ENCODE measurements around the gene CGA. TPM values are rescaled to one million over a fixed set of nuclear protein-coding genes. Genes with fewer than 3 reads are reported as not detected.

Gene CGA
- polyA plus RNA-seq, 1 of the 3 experiments (the other 2 are of a cell fraction) = 0.10 TPM

- TF ChIP-seq, protein P1, sequence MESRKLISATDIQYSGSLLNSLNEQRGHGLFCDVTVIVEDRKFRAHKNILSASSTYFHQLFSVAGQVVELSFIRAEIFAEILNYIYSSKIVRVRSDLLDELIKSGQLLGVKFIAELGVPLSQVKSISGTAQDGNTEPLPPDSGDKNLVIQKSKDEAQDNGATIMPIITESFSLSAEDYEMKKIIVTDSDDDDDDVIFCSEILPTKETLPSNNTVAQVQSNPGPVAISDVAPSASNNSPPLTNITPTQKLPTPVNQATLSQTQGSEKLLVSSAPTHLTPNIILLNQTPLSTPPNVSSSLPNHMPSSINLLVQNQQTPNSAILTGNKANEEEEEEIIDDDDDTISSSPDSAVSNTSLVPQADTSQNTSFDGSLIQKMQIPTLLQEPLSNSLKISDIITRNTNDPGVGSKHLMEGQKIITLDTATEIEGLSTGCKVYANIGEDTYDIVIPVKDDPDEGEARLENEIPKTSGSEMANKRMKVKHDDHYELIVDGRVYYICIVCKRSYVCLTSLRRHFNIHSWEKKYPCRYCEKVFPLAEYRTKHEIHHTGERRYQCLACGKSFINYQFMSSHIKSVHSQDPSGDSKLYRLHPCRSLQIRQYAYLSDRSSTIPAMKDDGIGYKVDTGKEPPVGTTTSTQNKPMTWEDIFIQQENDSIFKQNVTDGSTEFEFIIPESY (IDR thresholded peaks at IDR 0.05; ENCODE audit: borderline replicate concordance, low read depth) = no peak
Measured at GRCh38 chr6:87053312-87053711, 41.6 kb downstream of the CGA start (continued).

DNA sequence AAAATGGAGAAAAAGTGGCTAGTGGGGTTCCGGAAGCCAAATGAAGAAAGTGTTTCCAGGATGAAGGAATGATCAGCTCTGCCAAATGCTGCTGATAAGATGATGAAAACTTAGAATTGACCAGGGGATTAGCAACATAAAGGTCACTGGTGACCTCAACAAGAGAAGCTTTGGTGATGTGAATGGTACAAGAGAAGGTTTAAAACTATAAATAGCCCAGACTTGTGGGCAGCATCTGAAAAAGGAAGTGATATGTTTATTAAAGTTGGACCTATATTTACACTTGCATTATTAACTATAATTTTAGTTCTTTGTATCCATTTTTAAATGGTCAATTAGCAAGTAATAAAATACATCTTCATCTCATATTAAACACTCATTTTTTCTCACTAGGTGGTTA is 45.1 kb downstream of the CGA start:
- no peak overlapping the region for H3K27ac ChIP-seq (ENCODE audit: low read depth in 2 of 2, low read length in 1 of 2)
- CTCF ChIA-PET = interaction anchor here (0.6 to 1.0 kb wide), 2 partner anchors 17 to 1184 kb away, joined by 3 read pairs; no protein-coding TSS in a partner anchor
- no peaks in the 10 kb centered on the region for H3F3A ChIP-seq (replicated peaks; ENCODE audit: insufficient read depth)
- POLR2A ChIA-PET = no interaction called here
- H3K4me3 ChIP-seq (ENCODE audit: low read depth in 2 of 2, low read length in 1 of 2) = no peak overlapping the region
- H3K27me3 ChIP-seq (ENCODE audit: insufficient read depth) = no peaks in the 10 kb centered on the region
- no peak for DNase-seq
- no peaks in the 10 kb centered on the region for H3K9me2 ChIP-seq
- H3K4me2 ChIP-seq = no peak overlapping the region
- no peak overlapping the region for H3K9ac ChIP-seq
- H2AFZ ChIP-seq (ENCODE audit: low read depth) = no peak overlapping the region
- no peaks in the 10 kb centered on the region for H3K79me2 ChIP-seq (ENCODE audit: insufficient read depth)
- TF ChIP-seq MEF2A (IDR thresholded peaks at IDR 0.05; ENCODE audit: borderline replicate concordance, low read depth) (no peak), GATA2 (CRISPR knock-in tag; IDR thresholded peaks at IDR 0.05) (no peak), RFX5 (IDR thresholded peaks at IDR 0.05; ENCODE audit: low read length) (no peak), RCOR1 (IDR thresholded peaks at IDR 0.05; ENCODE audit: low read length) (no peak), SIN3A (IDR thresholded peaks at IDR 0.05; ENCODE audit: borderline replicate concordance, low read depth, low read length) (no peak), USF1 (IDR thresholded peaks at IDR 0.05; ENCODE audit: borderline replicate concordance, low read depth) (no peak), CTCF (IDR thresholded peaks at IDR 0.05) (no peak), MAX (IDR thresholded peaks at IDR 0.05; ENCODE audit: low read depth) (no peak), YY1 (IDR thresholded peaks at IDR 0.05; ENCODE audit: low read depth) (no peak), NFIC (IDR thresholded peaks at IDR 0.05; ENCODE audit: borderline replicate concordance) (no peak), FOSL2 (IDR thresholded peaks at IDR 0.05; ENCODE audit: borderline replicate concordance, low read depth) (no peak), POLR2AphosphoS5 (IDR thresholded peaks at IDR 0.05; ENCODE audit: low read depth, low read length) (no peak)
- TF ChIP-seq, protein P2, sequence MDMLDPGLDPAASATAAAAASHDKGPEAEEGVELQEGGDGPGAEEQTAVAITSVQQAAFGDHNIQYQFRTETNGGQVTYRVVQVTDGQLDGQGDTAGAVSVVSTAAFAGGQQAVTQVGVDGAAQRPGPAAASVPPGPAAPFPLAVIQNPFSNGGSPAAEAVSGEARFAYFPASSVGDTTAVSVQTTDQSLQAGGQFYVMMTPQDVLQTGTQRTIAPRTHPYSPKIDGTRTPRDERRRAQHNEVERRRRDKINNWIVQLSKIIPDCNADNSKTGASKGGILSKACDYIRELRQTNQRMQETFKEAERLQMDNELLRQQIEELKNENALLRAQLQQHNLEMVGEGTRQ (IDR thresholded peaks at IDR 0.05; ENCODE audit: borderline replicate concordance, low read depth, low read length) = no peak
- WGBS (ENCODE audit: low lambda C conversion rate) = 69% methylated on average over 1 of the region's 1 CpG
- no peaks in the 10 kb centered on the region for H3K36me3 ChIP-seq (replicated peaks in 1 of 2; ENCODE audit: control insufficient read depth in 1 of 2, insufficient read depth in 2 of 2, low read length in 1 of 2)
- no peaks in the 10 kb centered on the region for H4K20me1 ChIP-seq (ENCODE audit: insufficient read depth)
- no peaks in the 10 kb centered on the region for H3K4me1 ChIP-seq (ENCODE audit: control insufficient read depth in 1 of 2, insufficient read depth in 2 of 2, low read depth in 1 of 2, low read length in 1 of 2)
- H3K9me3 ChIP-seq = no peaks in the 10 kb centered on the region

Data from SK-N-SH (cell line).